Hematopoietic multipotent progenitor cell treated with erythropoietin and hydrocortisone succinate and interleukin-3 and kit ligand, for 4 days (in vitro differentiated cells): Measurements from ENCODE around the gene GABRG3.
"Not testable (repeated sequence)": the region's sequence is repeated elsewhere in the genome, so short reads cannot be mapped to it uniquely, and the experiment has no call there.

ENCODE experiments used
- DNase-seq: peaks from one replicate; pipeline ENCODE4 v3.0.0-alpha.2; 2015

Gene GABRG3

GRCh38 chr15:27353856-27354255 is 382.9 kb downstream of the GABRG3 start:
- DNase-seq, result peak; percentile 28

- DNase-seq, result peak; percentile 48
Observed at GRCh38 chr15:27358751-27359434, 387.9 kb downstream of the GABRG3 start.

- DNase-seq, result no peak
Observed at GRCh38 chr15:27359586-27359985, 388.6 kb downstream of the GABRG3 start.

- no peak for DNase-seq
Observed at GRCh38 chr15:27360316-27360715, 389.3 kb downstream of the GABRG3 start.

- no peak for DNase-seq
Observed at GRCh38 chr15:27361438-27361837, 390.5 kb downstream of the GABRG3 start.

GRCh38 chr15:27365456-27365855 is 394.5 kb downstream of the GABRG3 start:
- no peak for DNase-seq

GRCh38 chr15:27377391-27377790 is 406.4 kb downstream of the GABRG3 start:
- DNase-seq, result not testable (repeated sequence)

GRCh38 chr15:27382361-27383025 is 411.5 kb downstream of the GABRG3 start:
- DNase-seq, result no peak

GRCh38 chr15:27383726-27384125 is 412.7 kb downstream of the GABRG3 start:
- no peak for DNase-seq

- no peak for DNase-seq
Observed at GRCh38 chr15:27392163-27392562, 421.2 kb downstream of the GABRG3 start.

- no peak for DNase-seq
Observed at GRCh38 chr15:27396521-27396920, 425.5 kb downstream of the GABRG3 start.

GRCh38 chr15:27396996-27397395 is 426.0 kb downstream of the GABRG3 start:
- DNase-seq, result no peak

GRCh38 chr15:27398631-27399161 is 427.7 kb downstream of the GABRG3 start:
- no peak for DNase-seq

GRCh38 chr15:27399241-27399640 is 428.3 kb downstream of the GABRG3 start:
- no peak for DNase-seq

- DNase-seq, result no peak
Observed at GRCh38 chr15:27401471-27401870, 430.5 kb downstream of the GABRG3 start.

- DNase-seq, result no peak
Observed at GRCh38 chr15:27408428-27408827, 437.4 kb downstream of the GABRG3 start.

- DNase-seq, result no peak
Observed at GRCh38 chr15:27410996-27411605, 440.1 kb downstream of the GABRG3 start.

GRCh38 chr15:27412415-27412814 is 441.4 kb downstream of the GABRG3 start:
- DNase-seq, result no peak

GRCh38 chr15:27414168-27414870 is 443.3 kb downstream of the GABRG3 start:
- DNase-seq, result no peak

- peak; percentile 29 for DNase-seq
Observed at GRCh38 chr15:27418726-27419125, 447.7 kb downstream of the GABRG3 start.

- no peak for DNase-seq
Observed at GRCh38 chr15:27422997-27423396, 452.0 kb downstream of the GABRG3 start.

GRCh38 chr15:27426805-27427204 is 455.8 kb downstream of the GABRG3 start:
- no peak for DNase-seq

GRCh38 chr15:27427276-27427675 is 456.3 kb downstream of the GABRG3 start:
- no peak for DNase-seq
